Thymus (tissue), 11 donors: ENCODE results near the gene KCNIP3. TPM values are rescaled to one million over a fixed set of nuclear protein-coding genes. Genes with fewer than 3 reads are reported as not detected.
A peak's percentile ranks its signal among the peaks of the same experiment; 100 is the strongest.
"Not testable (repeated sequence)": the region's sequence is repeated elsewhere in the genome, so short reads cannot be mapped to it uniquely, and the experiment has no call there.

ENCODE experiments used
- DNase-seq, 9 donors: peaks; one replicate each; pipeline ENCODE4 v3.0.0-alpha.2; 2013; ENCODE audit warnings: low spot score in 9 of 9, low read depth in 6 of 9, missing footprints in 1 of 9
- H3K27ac ChIP-seq, 2 donors: one replicate each; pipeline ENCODE4 v1.5.1; 2013; ENCODE audit warnings: control low read depth in 1 of 2, low read depth in 1 of 2, low read length in 1 of 2, mild to moderate bottlenecking in 1 of 2, moderate library complexity in 1 of 2
- H3K27me3 ChIP-seq, 2 donors: one replicate each; pipeline ENCODE4 v1.5.1; 2013; ENCODE audit warnings: low read length in 1 of 2; ENCODE audit not compliant: control insufficient read depth in 2 of 2, insufficient read depth in 1 of 2
- H3K36me3 ChIP-seq, 2 donors: one replicate each; pipeline ENCODE4 v1.5.1; 2013; ENCODE audit warnings: low read length in 1 of 2, mild to moderate bottlenecking in 1 of 2, moderate library complexity in 1 of 2; ENCODE audit not compliant: control insufficient read depth in 2 of 2, insufficient read depth in 2 of 2
- H3K4me1 ChIP-seq, 2 donors: one replicate each; pipeline ENCODE4 v1.5.1; 2013; ENCODE audit warnings: low read length in 2 of 2; ENCODE audit not compliant: control insufficient read depth in 2 of 2, insufficient read depth in 2 of 2
- H3K4me3 ChIP-seq, 2 donors: one replicate each; pipeline ENCODE4 v1.5.1; 2013; ENCODE audit warnings: low read length in 2 of 2, control low read depth in 1 of 2, mild to moderate bottlenecking in 1 of 2
- H3K9me3 ChIP-seq, 2 donors: one replicate each; pipeline ENCODE4 v1.5.1; 2013; ENCODE audit warnings: low read length in 1 of 2, mild to moderate bottlenecking in 1 of 2; ENCODE audit not compliant: control insufficient read depth in 2 of 2, insufficient read depth in 1 of 2
- WGBS: extraction: QIAGEN DNeasy Blood & Tissue Kit; methylation state at CpG from one replicate; pipeline ENCODE4 v1.1.7; 2013; 5-methylcytosine and 5-hydroxymethylcytosine counted together
- polyA plus RNA-seq: library from polyadenylated mRNA; stranded (reverse); fragments of 200-250 nt; gene quantifications from one replicate; pipeline ENCODE4 v1.2.3, GENCODE V29; 2013
- total RNA-seq: library from RNA; stranded (reverse); fragments of 120-200 nt; gene quantifications from one replicate; pipeline ENCODE4 v1.2.4, GENCODE V29; 2013
- donor health status: healthy.

The KCNIP3 gene
- total and polyA plus RNA-seq, 2 donors = 5.3 to 21.4 TPM

- H3K4me1 ChIP-seq = peaks cover 0 to 4% of the 10 kb centered on the region in 2 donors
- no peaks in the 10 kb centered on the region for H3K9me3 ChIP-seq
- no peaks in the 10 kb centered on the region for H3K36me3 ChIP-seq
- H3K27ac ChIP-seq = no peak overlapping the region
- H3K27me3 ChIP-seq = peaks cover 0 to 3% of the 10 kb centered on the region in 2 donors
- H3K4me3 ChIP-seq = no peak overlapping the region
- no peak for DNase-seq
- WGBS = 95% methylated on average over 11 of the region's 11 CpGs
These were observed 77.3 kb downstream of the KCNIP3 start for GRCh38 chr2:95374451-95374920.

- Histone ChIP-seq H3K36me3 (no peaks in the 10 kb centered on the region), H3K27me3 (peaks cover 0 to 2% of the 10 kb centered on the region in 2 donors), H3K4me1 (peaks cover 0 to 4% of the 10 kb centered on the region in 2 donors), H3K9me3 (no peaks in the 10 kb centered on the region), H3K4me3 (no peak overlapping the region), H3K27ac (no peak overlapping the region)
- WGBS = 50% methylated on average over 15 of the region's 15 CpGs
- no peak for DNase-seq
These were observed 77.8 kb downstream of the KCNIP3 start for GRCh38 chr2:95374921-95375471.

- H3K27ac ChIP-seq = no peak overlapping the region
- H3K9me3 ChIP-seq = no peaks in the 10 kb centered on the region
- H3K4me3 ChIP-seq = no peak overlapping the region
- 92% methylated on average over 21 of the region's 21 CpGs for WGBS
- no peak for DNase-seq
- peaks cover 0 to 2% of the 10 kb centered on the region in 2 donors for H3K27me3 ChIP-seq
- no peaks in the 10 kb centered on the region for H3K36me3 ChIP-seq
- peaks cover 0 to 4% of the 10 kb centered on the region in 2 donors for H3K4me1 ChIP-seq
These were observed 78.5 kb downstream of the KCNIP3 start for GRCh38 chr2:95375532-95376150.

- no peak for DNase-seq
- Histone ChIP-seq H3K9me3 (no peaks in the 10 kb centered on the region), H3K4me1 (peaks cover 0 to 4% of the 10 kb centered on the region in 2 donors), H3K4me3 (no peak overlapping the region), H3K27me3 (peaks cover 0 to 2% of the 10 kb centered on the region in 2 donors), H3K36me3 (no peaks in the 10 kb centered on the region), H3K27ac (no peak overlapping the region)
- WGBS = 96% methylated on average over 22 of the region's 22 CpGs
These were observed 79.4 kb downstream of the KCNIP3 start for GRCh38 chr2:95376311-95377215.

- H3K27me3 ChIP-seq = peaks cover 0 to 2% of the 10 kb centered on the region in 2 donors
- DNase-seq = no peak
- H3K27ac ChIP-seq = no peak overlapping the region
- H3K4me1 ChIP-seq = peaks cover 0 to 4% of the 10 kb centered on the region in 2 donors
- WGBS = 96% methylated on average over 17 of the region's 17 CpGs
- no peak overlapping the region for H3K4me3 ChIP-seq
- no peaks in the 10 kb centered on the region for H3K36me3 ChIP-seq
- H3K9me3 ChIP-seq = no peaks in the 10 kb centered on the region
These were observed 80.3 kb downstream of the KCNIP3 start for GRCh38 chr2:95377216-95378123.

- not testable (repeated sequence) for H3K9me3 ChIP-seq
These were observed 81.1 kb downstream of the KCNIP3 start for GRCh38 chr2:95378281-95378680.

GRCh38 chr2:95379371-95379831, 82.3 kb downstream of the KCNIP3 start:
- peaks cover 0 to 2% of the 10 kb centered on the region in 2 donors for H3K27me3 ChIP-seq
- 30% methylated on average over 8 of the region's 8 CpGs for WGBS
- H3K27ac ChIP-seq = no peak overlapping the region
- peak in 3 of 9 donors; percentile 7 to 42 (median 36) for DNase-seq
- H3K4me3 ChIP-seq = no peak overlapping the region
- no peaks in the 10 kb centered on the region for H3K36me3 ChIP-seq
- H3K4me1 ChIP-seq = peaks cover 0 to 4% of the 10 kb centered on the region in 2 donors
- no peaks in the 10 kb centered on the region for H3K9me3 ChIP-seq

More at GRCh38 chr2:95378281-95378680, 81.1 kb downstream of the KCNIP3 start:
- H3K4me1 ChIP-seq, H3K4me3 ChIP-seq, H3K36me3 ChIP-seq, H3K27me3 ChIP-seq, H3K27ac ChIP-seq, DNase-seq: not testable (repeated sequence)
- WGBS = 98% methylated on average over 7 of the region's 7 CpGs

GRCh38 chr2:95380280-95380679, 83.1 kb downstream of the KCNIP3 start:
- DNase-seq = no peak
- WGBS = 96% methylated on average over 5 of the region's 5 CpGs

More at GRCh38 chr2:95380280-95380679, 83.1 kb downstream of the KCNIP3 start:
- no peak overlapping the region for H3K27ac ChIP-seq
- H3K9me3 ChIP-seq = no peaks in the 10 kb centered on the region
- H3K4me1 ChIP-seq = no peaks in the 10 kb centered on the region
- no peaks in the 10 kb centered on the region for H3K36me3 ChIP-seq
- peaks cover 0 to 2% of the 10 kb centered on the region in 2 donors for H3K27me3 ChIP-seq
- no peak overlapping the region for H3K4me3 ChIP-seq
